ENCODE data around the gene PACSIN2.

DNA sequence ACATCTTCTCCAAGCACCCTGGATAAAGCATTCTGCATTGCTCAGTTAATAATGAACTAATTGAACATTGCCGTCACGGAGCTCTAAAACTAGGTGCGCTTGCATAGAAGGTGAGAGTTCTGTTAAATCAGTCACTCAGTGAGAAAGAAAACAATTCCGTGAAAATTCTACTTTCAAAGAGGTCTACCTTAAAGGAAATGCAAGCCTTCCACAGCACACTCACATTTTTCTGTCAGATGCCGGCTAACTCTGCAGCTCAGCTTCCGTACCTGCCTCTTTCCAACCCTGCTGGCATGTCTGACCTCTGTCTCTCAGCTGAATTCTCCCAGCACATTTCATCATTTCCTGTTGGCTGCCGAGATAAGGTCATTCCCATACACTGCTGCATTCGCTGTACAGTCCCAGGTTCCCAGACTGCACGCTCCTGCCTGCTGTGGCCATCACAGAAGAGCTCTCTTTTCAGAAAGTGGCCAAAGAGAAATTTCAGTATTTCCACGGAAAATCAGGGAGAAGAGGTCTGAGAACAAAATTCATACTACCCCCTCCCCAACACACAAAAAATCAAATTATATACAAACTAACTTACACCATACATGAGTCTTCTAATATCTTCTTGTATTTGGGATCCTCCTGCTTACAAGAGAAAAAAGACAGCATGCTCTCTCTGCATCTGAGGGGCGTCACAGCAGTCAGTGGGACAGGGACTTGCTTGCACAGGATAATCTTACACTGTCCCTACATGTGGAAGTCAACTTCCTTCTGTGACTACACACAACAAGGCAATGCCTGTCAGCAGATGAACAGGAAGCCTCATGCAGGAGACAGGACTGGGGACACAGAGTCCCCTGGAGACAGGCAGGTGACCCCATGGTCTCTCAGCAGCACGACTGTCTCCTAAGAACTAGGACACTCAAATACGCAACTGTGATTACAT is 55.1 kb downstream of the PACSIN2 start:
- TF ChIP-seq POLR2A (IDR thresholded peaks at IDR 0.05; ENCODE audit: extremely low read depth, insufficient read length) (no peak), MYC (IDR thresholded peaks at IDR 0.05; ENCODE audit: low read depth, low read length) (peak; percentile 21; the same call in 1 of the 2 replicates)
- TF ChIP-seq, protein P1, sequence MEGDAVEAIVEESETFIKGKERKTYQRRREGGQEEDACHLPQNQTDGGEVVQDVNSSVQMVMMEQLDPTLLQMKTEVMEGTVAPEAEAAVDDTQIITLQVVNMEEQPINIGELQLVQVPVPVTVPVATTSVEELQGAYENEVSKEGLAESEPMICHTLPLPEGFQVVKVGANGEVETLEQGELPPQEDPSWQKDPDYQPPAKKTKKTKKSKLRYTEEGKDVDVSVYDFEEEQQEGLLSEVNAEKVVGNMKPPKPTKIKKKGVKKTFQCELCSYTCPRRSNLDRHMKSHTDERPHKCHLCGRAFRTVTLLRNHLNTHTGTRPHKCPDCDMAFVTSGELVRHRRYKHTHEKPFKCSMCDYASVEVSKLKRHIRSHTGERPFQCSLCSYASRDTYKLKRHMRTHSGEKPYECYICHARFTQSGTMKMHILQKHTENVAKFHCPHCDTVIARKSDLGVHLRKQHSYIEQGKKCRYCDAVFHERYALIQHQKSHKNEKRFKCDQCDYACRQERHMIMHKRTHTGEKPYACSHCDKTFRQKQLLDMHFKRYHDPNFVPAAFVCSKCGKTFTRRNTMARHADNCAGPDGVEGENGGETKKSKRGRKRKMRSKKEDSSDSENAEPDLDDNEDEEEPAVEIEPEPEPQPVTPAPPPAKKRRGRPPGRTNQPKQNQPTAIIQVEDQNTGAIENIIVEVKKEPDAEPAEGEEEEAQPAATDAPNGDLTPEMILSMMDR (IDR thresholded peaks at IDR 0.05; ENCODE audit: low read depth, low read length) = no peak
- TF ChIP-seq, protein P2, sequence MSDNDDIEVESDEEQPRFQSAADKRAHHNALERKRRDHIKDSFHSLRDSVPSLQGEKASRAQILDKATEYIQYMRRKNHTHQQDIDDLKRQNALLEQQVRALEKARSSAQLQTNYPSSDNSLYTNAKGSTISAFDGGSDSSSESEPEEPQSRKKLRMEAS (IDR thresholded peaks at IDR 0.05; ENCODE audit: low read depth, low read length) = peak; percentile 14; the same call in 1 of the 2 replicates
